NT2/D1 (cell line): Measurements from ENCODE around the gene RBM38.

ENCODE experiments used
- DNase-seq: peaks from one replicate; pipeline ENCODE4 v3.0.0-alpha.2; 2011; ENCODE audit warnings: low read depth, low spot score
- H3K27me3 ChIP-seq: 2 replicates; pipeline ENCODE4 v1.6.0; 2011; ENCODE audit warnings: mild to moderate bottlenecking; ENCODE audit not compliant: insufficient read length, insufficient read depth
- H3K36me3 ChIP-seq: 2 replicates; pipeline ENCODE4 v1.6.1; 2011; ENCODE audit warnings: mild to moderate bottlenecking, low read length, mixed read lengths; ENCODE audit not compliant: insufficient read depth, insufficient read length
- H3K4me1 ChIP-seq: 2 replicates; pipeline ENCODE4 v1.5.1; 2011; ENCODE audit not compliant: insufficient read depth, insufficient read length
- H3K4me3 ChIP-seq: 2 replicates; pipeline ENCODE4 v1.5.1; 2011; ENCODE audit warnings: low read depth; ENCODE audit not compliant: insufficient read length
- H3K9ac ChIP-seq: 2 replicates; pipeline ENCODE4 v1.6.0; 2011; ENCODE audit warnings: low read depth; ENCODE audit not compliant: insufficient read length
- H3K9me3 ChIP-seq: 2 replicates; pipeline ENCODE4 v1.5.1; 2011; ENCODE audit warnings: mild to moderate bottlenecking, low read length; ENCODE audit not compliant: insufficient read depth
- SUZ12 ChIP-seq: IDR thresholded peaks from 2 replicates; pipeline ENCODE4 v1.6.1; 2011; ENCODE audit not compliant: insufficient read length, insufficient read depth; ENCODE audit errors: extremely low read depth
- YY1 ChIP-seq: IDR thresholded peaks from 2 replicates; pipeline ENCODE4 v1.6.1; 2011; ENCODE audit not compliant: insufficient read length, insufficient read depth
- ZNF274 ChIP-seq: IDR thresholded peaks from 2 replicates; pipeline ENCODE4 v1.6.1; 2011; ENCODE audit warnings: mild to moderate bottlenecking, low read depth, low read length

RBM38 gene

DNA sequence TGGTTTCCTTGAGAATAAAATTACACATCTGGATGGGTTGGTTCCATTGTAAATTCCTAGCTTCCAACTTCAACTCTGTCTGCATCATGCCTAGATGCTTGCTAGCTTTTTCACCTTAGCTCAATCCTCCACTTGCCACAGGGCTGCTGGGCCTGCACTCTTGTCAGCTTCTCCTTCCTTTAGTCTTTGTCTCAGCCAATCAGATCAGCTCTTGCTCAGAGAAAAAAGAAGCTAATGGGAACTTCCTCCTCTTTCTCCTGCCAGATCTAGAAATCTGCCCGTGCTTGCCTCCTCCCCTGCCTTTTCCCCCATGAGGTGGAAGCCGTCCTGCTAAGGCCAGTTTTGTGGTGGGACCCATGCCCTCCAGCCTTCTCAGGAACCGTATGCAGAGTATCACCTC, 21.6 kb upstream of the RBM38 start:
- no peaks in the 10 kb centered on the region for H3K9me3 ChIP-seq
- H3K9ac ChIP-seq = no peak overlapping the region
- no peak for TF ChIP-seq SUZ12
- TF ChIP-seq YY1 = no peak
- no peak for TF ChIP-seq ZNF274
- peaks cover 3% of the 10 kb centered on the region for H3K4me1 ChIP-seq
- H3K4me3 ChIP-seq = no peak overlapping the region
- H3K27me3 ChIP-seq = no peaks in the 10 kb centered on the region
- H3K36me3 ChIP-seq = peaks cover 98% of the 10 kb centered on the region
- DNase-seq = no peak

DNA sequence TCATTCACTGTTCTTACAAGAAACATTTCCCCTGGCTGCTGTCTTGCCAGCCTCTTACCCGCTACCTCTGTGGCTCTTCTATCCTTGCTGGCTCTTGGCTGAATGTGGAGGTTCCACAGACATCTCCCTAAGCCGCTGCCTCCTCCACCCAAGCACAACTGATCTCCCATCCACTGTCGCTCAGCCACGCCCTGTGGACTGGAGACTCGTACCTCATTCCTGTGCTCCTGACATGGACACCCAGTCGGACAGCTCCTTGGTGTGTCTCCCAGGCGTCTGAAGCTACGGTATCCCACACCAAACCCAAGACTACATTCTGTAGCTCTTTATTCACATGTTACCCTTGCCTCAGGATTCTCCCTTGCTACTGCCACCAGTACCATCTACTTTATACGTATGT, 20.9 kb upstream of the RBM38 start:
- TF ChIP-seq SUZ12 (no peak), YY1 (no peak), ZNF274 (no peak)
- no peak for DNase-seq
- H3K9me3 ChIP-seq = no peaks in the 10 kb centered on the region
- H3K4me3 ChIP-seq = no peak overlapping the region
- H3K4me1 ChIP-seq = peaks cover 3% of the 10 kb centered on the region
- H3K36me3 ChIP-seq = peaks cover 98% of the 10 kb centered on the region
- no peak overlapping the region for H3K9ac ChIP-seq
- no peaks in the 10 kb centered on the region for H3K27me3 ChIP-seq

DNA sequence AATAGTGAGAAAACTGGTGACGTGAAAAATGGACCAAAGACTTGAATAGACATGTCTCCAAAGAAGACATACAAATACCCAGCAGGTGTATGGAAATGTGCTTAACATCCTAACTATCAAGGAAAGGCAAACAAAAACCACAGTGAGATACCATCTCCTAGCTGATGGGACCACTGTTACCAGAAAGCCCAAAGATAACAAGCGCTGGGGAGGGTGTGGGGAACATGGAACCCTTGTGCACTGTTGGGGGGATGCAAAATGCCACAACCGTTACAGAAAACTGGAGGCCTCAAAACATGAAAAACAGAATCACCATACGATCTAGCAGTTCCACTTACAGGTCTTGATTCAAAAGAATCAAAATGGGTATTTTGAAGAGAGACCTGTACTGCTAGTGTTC, 19.8 kb upstream of the RBM38 start:
- H3K36me3 ChIP-seq = peaks cover 98% of the 10 kb centered on the region
- H3K4me1 ChIP-seq = peaks cover 3% of the 10 kb centered on the region
- no peak for DNase-seq
- no peaks in the 10 kb centered on the region for H3K9me3 ChIP-seq
- no peak overlapping the region for H3K9ac ChIP-seq
- TF ChIP-seq YY1 (no peak), ZNF274 (no peak), SUZ12 (no peak)
- H3K4me3 ChIP-seq = no peak overlapping the region
- H3K27me3 ChIP-seq = no peaks in the 10 kb centered on the region

DNA sequence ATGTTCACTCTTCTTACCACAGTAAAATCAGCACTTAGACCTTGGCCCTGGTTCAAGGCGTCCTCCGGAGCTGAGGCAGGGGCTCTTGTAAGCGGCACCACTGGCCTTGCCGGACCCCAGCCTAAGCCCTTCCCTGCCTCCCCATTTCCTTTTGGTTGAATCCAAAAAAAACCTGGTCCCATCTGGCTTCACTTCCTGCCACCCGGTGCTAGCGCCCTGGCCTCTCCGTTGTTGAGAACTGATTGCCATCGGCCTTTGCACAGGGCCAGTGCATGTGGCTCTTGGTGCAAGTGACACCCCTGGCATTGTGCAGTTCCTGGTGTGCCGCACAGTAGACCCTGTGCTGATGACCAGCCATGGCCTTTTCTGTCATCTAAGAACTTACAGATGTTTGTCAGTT, 19.0 kb upstream of the RBM38 start:
- Histone ChIP-seq H3K4me1 (peaks cover 3% of the 10 kb centered on the region), H3K9ac (no peak overlapping the region), H3K27me3 (no peaks in the 10 kb centered on the region), H3K4me3 (no peak overlapping the region), H3K9me3 (no peaks in the 10 kb centered on the region), H3K36me3 (peaks cover 98% of the 10 kb centered on the region)
- no peak for DNase-seq
- TF ChIP-seq ZNF274 = no peak
- TF ChIP-seq SUZ12 = no peak
- no peak for TF ChIP-seq YY1

DNA sequence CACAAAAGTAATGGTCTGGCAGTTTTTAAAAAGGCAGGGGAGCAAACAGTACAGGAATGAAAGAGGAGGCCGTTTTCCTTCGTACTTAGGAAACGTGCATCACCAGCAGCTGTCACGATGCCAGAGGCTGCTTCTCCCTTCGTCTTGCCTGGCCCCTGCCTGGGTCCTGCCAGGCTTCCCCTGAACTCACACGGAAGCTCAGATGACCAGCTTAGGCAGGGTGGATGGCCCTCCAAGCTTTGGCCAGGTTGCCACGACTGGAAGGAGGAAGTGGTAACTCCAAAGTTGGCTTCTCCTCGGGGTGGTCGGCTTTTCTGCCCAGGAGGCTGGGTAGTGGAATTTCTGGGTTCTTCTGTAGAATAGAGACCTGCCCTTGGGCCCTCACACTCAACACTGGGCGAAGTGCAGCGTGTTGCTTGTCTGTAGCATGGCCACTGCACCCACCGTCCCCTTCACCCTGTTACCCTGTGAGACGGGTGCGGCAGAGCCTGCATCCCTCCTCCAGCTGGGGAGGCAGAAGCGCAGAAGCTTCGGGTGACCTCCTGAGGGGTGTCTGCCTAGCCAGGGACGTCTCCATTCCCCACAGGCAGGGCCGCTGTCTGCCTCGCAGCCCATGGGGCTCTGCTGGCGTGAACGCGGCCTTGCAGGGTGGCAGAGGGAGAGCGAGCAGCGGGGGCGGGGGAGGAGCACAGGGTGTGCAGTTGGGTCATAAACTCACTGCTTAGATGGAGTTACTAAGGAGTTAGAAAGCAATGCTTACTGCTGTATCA, 18.4 kb upstream of the RBM38 start:
- TF ChIP-seq YY1 (no peak), ZNF274 (no peak), SUZ12 (no peak)
- Histone ChIP-seq H3K9me3 (no peaks in the 10 kb centered on the region), H3K36me3 (peaks cover 99% of the 10 kb centered on the region), H3K27me3 (no peaks in the 10 kb centered on the region), H3K9ac (no peak overlapping the region), H3K4me1 (peaks cover 3% of the 10 kb centered on the region), H3K4me3 (no peak overlapping the region)
- no peak for DNase-seq

DNA sequence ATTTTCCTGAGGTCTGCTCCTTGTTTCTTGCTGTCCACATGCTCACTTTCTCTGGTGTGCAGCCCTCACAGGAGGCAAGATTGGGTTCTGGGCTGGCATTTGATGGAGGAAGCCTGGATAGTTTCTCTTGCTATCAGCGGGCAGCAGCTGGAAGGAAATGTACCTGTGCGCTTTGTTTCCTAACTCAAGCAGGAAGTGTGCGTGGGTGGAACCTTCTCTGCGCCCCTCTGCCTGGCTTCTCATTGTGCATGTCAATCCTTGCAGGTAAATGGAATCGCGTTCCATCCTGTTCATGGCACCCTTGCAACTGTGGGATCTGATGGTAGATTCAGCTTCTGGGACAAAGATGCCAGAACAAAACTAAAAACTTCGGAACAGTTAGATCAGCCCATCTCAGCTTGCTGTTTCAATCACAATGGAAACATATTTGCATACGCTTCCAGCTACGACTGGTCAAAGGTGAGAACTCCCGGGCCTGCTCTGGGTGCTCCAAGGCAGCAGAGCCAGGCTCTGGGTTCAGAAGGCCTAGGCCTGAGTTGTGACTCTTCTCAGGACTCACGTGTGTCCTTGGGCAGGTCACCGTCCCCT, 16.8 kb upstream of the RBM38 start:
- peaks cover 3% of the 10 kb centered on the region for H3K4me1 ChIP-seq
- no peak for DNase-seq
- no peaks in the 10 kb centered on the region for H3K9me3 ChIP-seq
- peaks cover 99% of the 10 kb centered on the region for H3K36me3 ChIP-seq
- no peak overlapping the region for H3K9ac ChIP-seq
- no peak for TF ChIP-seq ZNF274
- TF ChIP-seq YY1 = no peak
- no peak for TF ChIP-seq SUZ12
- no peaks in the 10 kb centered on the region for H3K27me3 ChIP-seq
- H3K4me3 ChIP-seq = no peak overlapping the region

DNA sequence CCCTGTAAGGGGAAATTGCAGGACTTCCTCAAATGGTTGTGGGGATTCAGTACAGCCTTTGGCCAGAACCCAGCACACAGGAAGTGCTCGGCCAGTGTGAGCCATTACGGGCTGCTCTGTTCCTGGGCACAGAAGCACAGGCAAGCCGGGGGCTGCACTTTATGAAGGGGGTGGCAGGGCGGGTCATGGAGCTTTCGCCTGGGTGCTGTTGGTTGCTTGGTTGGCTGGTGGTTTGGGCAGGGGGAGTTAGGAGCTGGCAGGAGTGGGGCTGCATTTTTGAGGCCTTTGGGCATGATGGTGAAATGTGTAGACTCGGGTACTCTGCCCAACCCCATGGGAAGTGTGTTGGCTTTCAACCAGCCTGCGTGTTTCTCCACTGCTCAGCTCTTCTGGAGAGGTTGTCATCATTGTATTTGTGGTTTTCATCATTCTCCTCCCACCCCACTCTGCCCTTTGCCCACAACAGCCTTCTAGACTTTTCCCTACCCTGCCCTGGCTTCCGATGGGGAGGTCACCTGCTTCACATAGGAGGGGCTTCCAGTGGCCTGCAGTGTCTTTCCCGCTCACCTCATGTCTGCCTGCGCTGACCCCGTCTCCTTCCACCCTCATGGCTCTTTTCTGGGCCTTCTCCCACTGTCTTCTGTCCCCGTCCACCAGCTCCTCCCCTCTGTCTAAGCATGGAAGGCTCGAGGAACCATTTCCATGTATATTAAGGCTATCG, 16.1 kb upstream of the RBM38 start:
- Histone ChIP-seq H3K4me1 (peaks cover 3% of the 10 kb centered on the region), H3K4me3 (no peak overlapping the region), H3K9ac (no peak overlapping the region), H3K36me3 (peaks cover 99% of the 10 kb centered on the region), H3K27me3 (no peaks in the 10 kb centered on the region), H3K9me3 (no peaks in the 10 kb centered on the region)
- DNase-seq = no peak
- no peak for TF ChIP-seq SUZ12
- TF ChIP-seq ZNF274 = no peak
- no peak for TF ChIP-seq YY1
